ENCODE measurements around the gene RSPH6A. TPM values are rescaled to one million over a fixed set of nuclear protein-coding genes. Genes with fewer than 3 reads are reported as not detected.

RSPH6A gene
- total RNA-seq, 1 experiment from 2014 or later, result not detected

DNA sequence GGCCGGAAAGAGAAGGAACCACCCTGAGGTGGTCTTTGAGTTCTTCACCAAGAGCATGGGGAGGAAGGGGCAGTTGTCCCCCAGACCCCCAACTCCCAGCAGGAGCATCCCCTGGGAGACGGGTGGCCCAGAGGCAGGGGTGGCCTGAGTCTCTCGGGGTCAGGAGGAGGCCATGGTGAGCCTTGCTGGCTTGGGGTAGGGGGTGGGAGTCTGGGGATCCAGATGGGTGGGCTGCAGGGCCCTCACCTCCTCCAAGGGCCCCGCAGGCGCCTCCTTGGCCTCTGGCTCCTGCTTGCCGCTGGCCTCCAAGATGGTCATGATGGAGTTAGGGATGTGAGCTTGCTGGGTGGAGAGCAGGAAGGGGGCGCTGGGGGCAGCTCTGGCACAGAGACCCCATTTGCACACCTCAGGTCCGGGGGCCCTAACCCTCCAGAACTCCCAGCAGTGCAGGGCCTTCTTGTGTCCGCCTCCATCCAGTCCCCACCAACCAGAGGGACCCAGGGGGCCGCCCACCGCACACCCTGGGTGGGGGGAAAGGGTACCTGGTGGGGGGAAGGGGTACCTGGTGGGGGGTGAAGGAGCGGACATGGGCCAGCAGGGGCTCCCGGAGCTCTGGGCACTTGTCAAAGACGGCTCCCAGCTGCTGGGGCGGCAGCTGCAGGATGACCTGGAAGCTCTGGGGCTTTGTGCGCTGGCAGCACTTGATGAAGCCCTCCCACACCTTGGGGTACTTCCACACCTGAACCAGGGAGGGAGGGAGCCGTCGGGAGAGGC lies 1.3 kb upstream of the RSPH6A start:
- no peaks in the 10 kb centered on the region for H3K79me2 ChIP-seq (ENCODE audit: low read length)
- no peak for DNase-seq
- H3K4me2 ChIP-seq (ENCODE audit: low read depth, low read length, poor library complexity, severe bottlenecking), result no peak overlapping the region
- H3K36me3 ChIP-seq (ENCODE audit: insufficient read depth, low read length), result no peaks in the 10 kb centered on the region; the same call in 1 of the 2 replicates
- peak overlapping the region; percentile 48; the same call in 1 of the 2 replicates for H3K9ac ChIP-seq (ENCODE audit: low read length)
- H2AFZ ChIP-seq (ENCODE audit: low read length), result no peak overlapping the region
- H3K4me1 ChIP-seq (ENCODE audit: low read length), result no peaks in the 10 kb centered on the region; the same call in 1 of the 2 replicates
- H3K27ac ChIP-seq (ENCODE audit: low read length), result no peak overlapping the region
- H4K20me1 ChIP-seq (ENCODE audit: insufficient read depth, low read depth, low read length), result no peaks in the 10 kb centered on the region
- no peak overlapping the region for H3K4me3 ChIP-seq (ENCODE audit: low read length)
- no peaks in the 10 kb centered on the region for H3K9me3 ChIP-seq (ENCODE audit: low read length)
- H3K27me3 ChIP-seq (ENCODE audit: low read length), result no peaks in the 10 kb centered on the region
- no peaks in the 10 kb centered on the region for H3K9me2 ChIP-seq (replicated peaks; ENCODE audit: insufficient read depth, low read length)

DNA sequence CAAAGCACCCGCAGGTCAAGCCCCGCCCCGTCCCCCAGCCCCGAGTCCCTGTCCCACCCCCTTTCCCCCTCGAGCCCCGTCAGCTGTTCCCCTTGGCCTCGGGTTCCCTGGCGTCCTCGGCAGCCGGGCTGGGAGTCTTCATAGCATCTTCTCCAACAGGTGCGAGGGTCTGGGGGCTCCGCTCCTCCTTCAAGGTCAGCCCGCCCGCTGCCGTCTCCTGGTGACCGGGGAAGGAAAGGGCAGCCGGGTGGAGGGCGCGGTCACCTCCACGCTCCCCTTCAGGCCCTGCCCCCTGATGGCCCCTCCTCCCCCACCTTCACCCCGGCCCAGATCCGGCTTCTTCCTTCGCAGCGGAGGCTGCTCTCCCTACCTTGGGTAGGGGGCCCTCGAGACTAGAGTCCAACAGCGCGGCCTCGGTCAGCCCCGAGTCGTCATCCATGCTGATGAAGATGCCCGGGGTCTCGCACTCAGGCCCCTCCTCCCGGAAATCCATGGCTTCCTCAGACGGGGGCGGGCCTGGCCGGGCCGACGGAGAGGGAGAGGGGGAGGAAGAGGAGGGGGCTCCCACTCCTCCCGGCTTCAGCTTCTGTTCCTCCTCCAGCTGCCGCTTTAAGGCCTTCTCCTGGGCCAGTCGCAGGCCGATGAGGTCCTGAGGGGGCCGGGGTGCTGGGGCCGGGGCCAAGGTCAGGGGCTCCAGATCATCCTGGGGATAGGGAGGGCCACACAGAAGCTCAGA lies 541 bp upstream of the RSPH6A start:
- Histone ChIP-seq H3K9ac (ENCODE audit: low read length) (no peak overlapping the region), H3K79me2 (ENCODE audit: low read length) (no peaks in the 10 kb centered on the region), H3K4me1 (ENCODE audit: low read length) (no peaks in the 10 kb centered on the region; the same call in 1 of the 2 replicates), H3K9me3 (ENCODE audit: low read length) (no peaks in the 10 kb centered on the region), H3K4me2 (ENCODE audit: low read depth, low read length, poor library complexity, severe bottlenecking) (no peak overlapping the region), H3K4me3 (ENCODE audit: low read length) (no peak overlapping the region), H3K27me3 (ENCODE audit: low read length) (no peaks in the 10 kb centered on the region), H3K36me3 (ENCODE audit: insufficient read depth, low read length) (no peaks in the 10 kb centered on the region; the same call in 1 of the 2 replicates), H3K9me2 (replicated peaks; ENCODE audit: insufficient read depth, low read length) (no peaks in the 10 kb centered on the region), H3K27ac (ENCODE audit: low read length) (no peak overlapping the region), H4K20me1 (ENCODE audit: insufficient read depth, low read depth, low read length) (no peaks in the 10 kb centered on the region), H2AFZ (ENCODE audit: low read length) (no peak overlapping the region)
- DNase-seq, result no peak

DNA sequence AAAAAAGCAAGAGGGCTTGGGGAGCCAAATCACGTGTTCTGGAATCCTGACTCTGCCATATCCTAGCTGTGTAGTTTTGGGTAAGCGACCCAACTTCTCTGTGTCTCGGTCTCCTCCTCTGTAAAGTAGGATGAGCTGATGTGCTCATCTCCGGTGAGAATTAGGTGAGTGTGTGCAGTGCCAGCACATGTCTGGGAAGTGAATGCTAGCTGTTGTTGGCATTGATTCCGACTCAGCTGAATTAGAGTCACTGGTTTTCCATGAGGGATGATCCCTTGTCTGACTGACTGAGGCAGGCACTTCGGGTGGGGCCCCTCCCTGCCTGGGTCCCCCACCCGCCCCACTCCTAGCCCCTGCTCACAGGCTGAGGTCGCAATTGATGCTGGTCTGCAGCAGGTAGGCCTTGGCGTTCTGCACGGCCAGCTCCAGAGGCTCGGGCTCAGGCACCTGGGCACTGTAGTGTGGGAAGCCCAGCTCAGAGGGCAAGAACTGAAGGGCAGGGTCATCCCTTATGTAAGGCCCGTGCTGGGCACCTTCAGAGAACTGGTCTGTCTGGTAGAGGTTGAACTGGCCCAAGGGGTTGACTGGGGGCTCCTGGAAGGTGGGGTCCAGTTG lies 835 bp downstream of the RSPH6A start:
- no peaks in the 10 kb centered on the region for H4K20me1 ChIP-seq (ENCODE audit: insufficient read depth, low read depth, low read length)
- H3K9me3 ChIP-seq (ENCODE audit: low read length), result no peaks in the 10 kb centered on the region

DNA sequence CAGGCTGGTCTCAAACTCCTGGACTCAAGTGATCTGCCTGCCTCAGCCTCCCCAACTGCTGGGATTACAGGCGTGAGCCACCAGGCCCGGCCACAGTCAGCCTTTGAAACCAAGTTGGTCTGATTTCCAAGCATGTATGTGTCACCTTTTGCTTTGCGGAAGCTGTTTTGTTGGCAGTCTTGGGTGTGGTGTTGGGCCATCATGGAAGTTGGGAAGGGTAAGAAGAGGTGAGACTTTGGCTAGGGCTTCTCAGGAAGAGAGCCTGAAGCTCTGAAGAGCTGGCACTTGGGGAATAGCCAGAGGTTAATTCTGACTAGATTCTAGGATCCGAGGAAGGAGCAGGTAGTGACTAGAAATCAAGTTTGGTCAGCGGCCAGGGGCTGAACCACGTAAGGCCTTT lies 2.8 kb downstream of the RSPH6A start:
- Histone ChIP-seq H3K9me3 (ENCODE audit: low read length) (no peaks in the 10 kb centered on the region), H3K27me3 (ENCODE audit: low read length) (no peaks in the 10 kb centered on the region), H3K36me3 (ENCODE audit: insufficient read depth, low read length) (no peaks in the 10 kb centered on the region), H3K4me2 (ENCODE audit: low read depth, low read length, poor library complexity, severe bottlenecking) (no peak overlapping the region), H3K4me3 (ENCODE audit: low read length) (no peak overlapping the region), H3K4me1 (ENCODE audit: low read length) (no peaks in the 10 kb centered on the region; the same call in 1 of the 2 replicates), H3K9me2 (replicated peaks; ENCODE audit: insufficient read depth, low read length) (no peaks in the 10 kb centered on the region), H3K9ac (ENCODE audit: low read length) (no peak overlapping the region), H2AFZ (ENCODE audit: low read length) (no peak overlapping the region), H4K20me1 (ENCODE audit: insufficient read depth, low read depth, low read length) (no peaks in the 10 kb centered on the region), H3K79me2 (ENCODE audit: low read length) (no peaks in the 10 kb centered on the region), H3K27ac (ENCODE audit: low read length) (no peak overlapping the region)
- DNase-seq, result no peak

More for the DNA sequence above, 835 bp downstream of the RSPH6A start:
- no peaks in the 10 kb centered on the region for H3K36me3 ChIP-seq (ENCODE audit: insufficient read depth, low read length)
- no peaks in the 10 kb centered on the region for H3K79me2 ChIP-seq (ENCODE audit: low read length)
- no peak overlapping the region for H3K27ac ChIP-seq (ENCODE audit: low read length)
- no peak overlapping the region for H3K9ac ChIP-seq (ENCODE audit: low read length)
- H3K9me2 ChIP-seq (replicated peaks; ENCODE audit: insufficient read depth, low read length), result no peaks in the 10 kb centered on the region
- H3K4me3 ChIP-seq (ENCODE audit: low read length), result no peak overlapping the region
- H3K4me2 ChIP-seq (ENCODE audit: low read depth, low read length, poor library complexity, severe bottlenecking), result no peak overlapping the region
- H3K27me3 ChIP-seq (ENCODE audit: low read length), result no peaks in the 10 kb centered on the region
- H3K4me1 ChIP-seq (ENCODE audit: low read length), result no peaks in the 10 kb centered on the region; the same call in 1 of the 2 replicates
- DNase-seq, result no peak
- H2AFZ ChIP-seq (ENCODE audit: low read length), result no peak overlapping the region

- H3K4me1 ChIP-seq (ENCODE audit: low read length), result no peaks in the 10 kb centered on the region
- H3K9ac ChIP-seq (ENCODE audit: low read length), result no peak overlapping the region
- H3K36me3 ChIP-seq (ENCODE audit: insufficient read depth, low read length), result no peaks in the 10 kb centered on the region
- no peak overlapping the region for H3K4me2 ChIP-seq (ENCODE audit: low read depth, low read length, poor library complexity, severe bottlenecking)
- no peak overlapping the region for H2AFZ ChIP-seq (ENCODE audit: low read length)
- H3K79me2 ChIP-seq (ENCODE audit: low read length), result no peaks in the 10 kb centered on the region
- no peaks in the 10 kb centered on the region for H3K9me2 ChIP-seq (replicated peaks; ENCODE audit: insufficient read depth, low read length)
- no peak for DNase-seq
- H3K27me3 ChIP-seq (ENCODE audit: low read length), result no peaks in the 10 kb centered on the region
- H3K9me3 ChIP-seq (ENCODE audit: low read length), result no peaks in the 10 kb centered on the region
- no peak overlapping the region for H3K27ac ChIP-seq (ENCODE audit: low read length)
- no peaks in the 10 kb centered on the region for H4K20me1 ChIP-seq (ENCODE audit: insufficient read depth, low read depth, low read length)
- no peak overlapping the region for H3K4me3 ChIP-seq (ENCODE audit: low read length)
Measured at GRCh38 chr19:45809643-45810159, 5.4 kb downstream of the RSPH6A start.

DNA sequence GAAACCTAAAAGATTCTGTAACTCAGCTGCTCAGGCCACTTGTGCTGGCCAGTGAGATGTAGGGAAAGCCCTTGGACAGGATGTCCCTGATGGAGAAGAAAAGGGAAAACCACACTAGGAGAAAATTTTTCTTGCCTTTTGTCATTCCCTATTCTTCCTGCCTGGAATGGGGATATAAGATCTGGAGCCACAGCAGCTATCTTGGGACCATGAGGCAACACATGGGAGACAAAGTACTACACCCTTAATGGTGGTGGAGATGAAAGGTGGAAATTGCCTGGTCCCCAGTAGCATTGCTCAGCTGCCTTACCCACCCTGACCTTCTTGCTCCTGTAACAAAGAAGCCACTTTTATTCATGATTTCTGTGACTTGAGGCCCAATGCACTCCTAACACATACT lies 9.4 kb downstream of the RSPH6A start:
- no peak for DNase-seq
- Histone ChIP-seq H2AFZ (ENCODE audit: low read length) (no peak overlapping the region), H3K27ac (ENCODE audit: low read length) (no peak overlapping the region), H3K9ac (ENCODE audit: low read length) (no peak overlapping the region), H3K4me2 (ENCODE audit: low read depth, low read length, poor library complexity, severe bottlenecking) (no peak overlapping the region), H3K27me3 (ENCODE audit: low read length) (no peaks in the 10 kb centered on the region), H3K9me2 (replicated peaks; ENCODE audit: insufficient read depth, low read length) (no peaks in the 10 kb centered on the region), H3K4me1 (ENCODE audit: low read length) (no peaks in the 10 kb centered on the region), H4K20me1 (ENCODE audit: insufficient read depth, low read depth, low read length) (no peaks in the 10 kb centered on the region), H3K9me3 (ENCODE audit: low read length) (no peaks in the 10 kb centered on the region), H3K36me3 (ENCODE audit: insufficient read depth, low read length) (no peaks in the 10 kb centered on the region), H3K79me2 (ENCODE audit: low read length) (no peaks in the 10 kb centered on the region), H3K4me3 (ENCODE audit: low read length) (no peak overlapping the region)

DNA sequence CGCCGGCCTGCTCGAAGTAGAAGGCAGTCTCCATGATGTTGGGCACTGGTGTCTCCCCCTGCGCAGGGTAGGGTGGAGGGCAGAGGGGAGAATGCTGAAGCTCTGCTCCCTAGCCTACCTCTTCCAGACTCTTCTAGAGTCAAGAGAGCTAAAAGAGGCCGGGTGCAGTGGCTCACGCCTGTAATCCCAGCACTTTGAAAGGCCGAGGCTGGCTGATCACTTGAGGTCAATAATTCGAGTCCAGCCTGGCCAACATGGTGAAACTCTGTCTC lies 10.2 kb downstream of the RSPH6A start:
- Histone ChIP-seq H3K79me2 (ENCODE audit: low read length) (no peaks in the 10 kb centered on the region), H3K4me1 (ENCODE audit: low read length) (no peaks in the 10 kb centered on the region; the same call in 1 of the 2 replicates), H3K27me3 (ENCODE audit: low read length) (no peaks in the 10 kb centered on the region), H3K27ac (ENCODE audit: low read length) (no peak overlapping the region), H3K4me2 (ENCODE audit: low read depth, low read length, poor library complexity, severe bottlenecking) (no peak overlapping the region), H3K4me3 (ENCODE audit: low read length) (no peak overlapping the region), H3K9me2 (replicated peaks; ENCODE audit: insufficient read depth, low read length) (no peaks in the 10 kb centered on the region), H3K9ac (ENCODE audit: low read length) (no peak overlapping the region), H3K9me3 (ENCODE audit: low read length) (no peaks in the 10 kb centered on the region), H4K20me1 (ENCODE audit: insufficient read depth, low read depth, low read length) (no peaks in the 10 kb centered on the region), H3K36me3 (ENCODE audit: insufficient read depth, low read length) (no peaks in the 10 kb centered on the region), H2AFZ (ENCODE audit: low read length) (no peak overlapping the region)
- no peak for DNase-seq

Measured in Karpas-422 (cell line).